Endometrial microvascular endothelial cells (primary cell): ENCODE measurements around the gene TEP1. TPM values are rescaled to one million over a fixed set of nuclear protein-coding genes. Genes with fewer than 3 reads are reported as not detected.
"Not testable (repeated sequence)": the region's sequence is repeated elsewhere in the genome, so short reads cannot be mapped to it uniquely, and the experiment has no call there.

ENCODE experiments used
- in situ Hi-C: cut with HindIII; loops from 2 replicates; pipeline ENCODE4 v1.10.0; 2017; ENCODE audit warnings: low sequenced_read_pairs, low pct_unique_long_range_greater_than_20kb; ENCODE audit errors: inconsistent ontology term
- total RNA-seq: library from RNA; depleted of rRNA; stranded (reverse); fragments of >200 nt; gene quantifications from one replicate; pipeline ENCODE4 v1.2.3, GENCODE V29; 2015; ENCODE audit errors: inconsistent ontology term

Gene TEP1
- total RNA-seq, 1 donor from 2014 or later, result 15.3 TPM

- in situ Hi-C loops, result no loop called here
Observed at GRCh38 chr14:20400965-20401593, 12.2 kb downstream of the TEP1 start.

GRCh38 chr14:20400589-20400964 lies 12.7 kb downstream of the TEP1 start:
- in situ Hi-C loops, result no loop called here

GRCh38 chr14:20397511-20397910 lies 15.8 kb downstream of the TEP1 start:
- in situ Hi-C loops, result no loop called here

GRCh38 chr14:20391505-20391904 lies 21.8 kb downstream of the TEP1 start:
- in situ Hi-C loops, result no loop called here

- in situ Hi-C loops, result no loop called here
Observed at GRCh38 chr14:20388159-20388558, 25.1 kb downstream of the TEP1 start.

GRCh38 chr14:20387576-20387975 lies 25.7 kb downstream of the TEP1 start:
- in situ Hi-C loops, result no loop called here

- in situ Hi-C loops, result no loop called here
Observed at GRCh38 chr14:20386276-20386855, 26.9 kb downstream of the TEP1 start.

GRCh38 chr14:20384886-20385285 lies 28.4 kb downstream of the TEP1 start:
- in situ Hi-C loops, result no loop called here

- in situ Hi-C loops, result no loop called here
Observed at GRCh38 chr14:20384321-20384720, 29.0 kb downstream of the TEP1 start.

- in situ Hi-C loops, result no loop called here
Observed at GRCh38 chr14:20383636-20384035, 29.7 kb downstream of the TEP1 start.

- in situ Hi-C loops, result no loop called here
Observed at GRCh38 chr14:20383032-20383431, 30.3 kb downstream of the TEP1 start.

- in situ Hi-C loops, result no loop called here
Observed at GRCh38 chr14:20382526-20382925, 30.8 kb downstream of the TEP1 start.

- in situ Hi-C loops, result no loop called here
Observed at GRCh38 chr14:20381341-20381740, 32.0 kb downstream of the TEP1 start.

GRCh38 chr14:20380681-20381080 lies 32.6 kb downstream of the TEP1 start:
- in situ Hi-C loops, result no loop called here

- in situ Hi-C loops, result no loop called here
Observed at GRCh38 chr14:20379743-20380142, 33.6 kb downstream of the TEP1 start.

GRCh38 chr14:20377171-20377570 lies 36.1 kb downstream of the TEP1 start:
- in situ Hi-C loops, result no loop called here

- in situ Hi-C loops, result no loop called here
Observed at GRCh38 chr14:20376071-20376588, 37.2 kb downstream of the TEP1 start.

- in situ Hi-C loops, result no loop called here
Observed at GRCh38 chr14:20375471-20375870, 37.8 kb downstream of the TEP1 start.

- in situ Hi-C loops, result no loop called here
Observed at GRCh38 chr14:20372796-20373195, 40.5 kb downstream of the TEP1 start.

GRCh38 chr14:20365928-20366327 lies 47.4 kb downstream of the TEP1 start:
- in situ Hi-C loops, result no loop called here

- in situ Hi-C loops, result not testable (repeated sequence)
Observed at GRCh38 chr14:20358474-20358873, 54.8 kb downstream of the TEP1 start.
